HG03575 (cell line): ENCODE results near the gene XPA.

Experiments used
- ATAC-seq: cut with Tn5 transposase; IDR thresholded peaks from one replicate; pipeline ENCODE4 v1.9.1; 2021; ENCODE audit not compliant: unreplicated experiment, insufficient number of reproducible peaks, low FRiP score; ENCODE audit errors: extremely low read depth

The XPA gene

DNA sequence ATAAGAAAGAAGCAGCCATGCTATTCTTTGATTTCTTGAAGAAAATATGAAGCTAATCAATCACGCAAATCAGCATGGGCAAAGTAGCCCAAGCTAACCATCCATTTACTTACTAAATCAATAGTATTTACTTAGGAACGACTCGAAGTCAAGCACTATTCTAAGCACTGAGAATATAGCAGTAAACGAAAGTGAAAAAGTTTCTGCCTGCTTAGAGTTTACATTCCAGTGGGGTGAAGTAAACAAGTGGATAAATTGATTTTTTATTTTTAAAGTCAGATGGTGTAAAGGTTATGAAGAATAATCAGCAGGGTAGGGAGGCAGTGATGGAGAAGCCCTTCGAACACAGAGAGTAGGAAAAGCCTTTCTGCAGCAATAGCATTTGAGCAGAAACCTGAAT lies 69.5 kb downstream of the XPA start:
- no peak for ATAC-seq

DNA sequence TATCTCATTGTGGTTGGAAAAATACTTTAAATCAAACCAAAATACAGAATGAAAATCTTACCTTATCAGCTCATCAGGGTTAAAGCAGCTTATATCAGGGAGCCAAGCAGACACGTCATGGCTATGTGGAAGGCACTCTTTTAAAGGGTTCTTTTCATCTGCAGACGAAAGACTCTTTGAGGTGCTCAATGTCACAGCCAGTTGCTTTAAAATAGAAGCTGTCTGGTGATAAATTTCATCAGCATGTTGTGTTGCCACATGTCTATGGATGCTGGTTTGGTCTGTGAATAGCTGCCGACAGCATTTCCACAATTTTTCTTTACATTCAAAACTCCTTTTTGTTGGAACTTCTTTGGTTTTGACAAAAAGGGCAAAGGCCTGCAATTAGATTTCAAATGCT lies 71.5 kb downstream of the XPA start:
- no peak for ATAC-seq
